ENCODE data around the gene TSPEAR.

The TSPEAR gene

DNA sequence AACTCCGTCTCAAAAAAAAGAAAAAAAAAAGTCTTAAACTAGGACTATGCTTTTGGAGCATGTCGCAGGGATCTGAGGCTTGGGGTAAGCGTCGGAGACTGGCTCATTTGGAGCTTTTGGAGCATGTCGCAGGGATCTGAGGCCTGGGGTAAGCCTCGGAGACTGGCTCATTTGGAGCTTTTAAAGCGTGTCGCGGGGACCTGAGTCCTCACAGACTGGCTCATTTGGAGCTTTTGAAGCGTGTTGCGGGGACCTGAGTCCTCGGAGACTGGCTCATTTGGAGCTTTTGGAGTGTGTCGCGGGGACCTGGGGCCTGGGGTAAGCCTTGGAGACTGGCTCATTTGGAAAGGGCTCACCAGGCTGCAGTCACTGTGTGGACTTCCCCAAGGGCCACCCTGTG, 13.6 kb upstream of the TSPEAR start:
- peaks cover 10% of the 10 kb centered on the region for H3K27me3 ChIP-seq (ENCODE audit: control insufficient read depth, low read length)
- H3K36me3 ChIP-seq (ENCODE audit: control insufficient read depth, low read length), result no peaks in the 10 kb centered on the region

DNA sequence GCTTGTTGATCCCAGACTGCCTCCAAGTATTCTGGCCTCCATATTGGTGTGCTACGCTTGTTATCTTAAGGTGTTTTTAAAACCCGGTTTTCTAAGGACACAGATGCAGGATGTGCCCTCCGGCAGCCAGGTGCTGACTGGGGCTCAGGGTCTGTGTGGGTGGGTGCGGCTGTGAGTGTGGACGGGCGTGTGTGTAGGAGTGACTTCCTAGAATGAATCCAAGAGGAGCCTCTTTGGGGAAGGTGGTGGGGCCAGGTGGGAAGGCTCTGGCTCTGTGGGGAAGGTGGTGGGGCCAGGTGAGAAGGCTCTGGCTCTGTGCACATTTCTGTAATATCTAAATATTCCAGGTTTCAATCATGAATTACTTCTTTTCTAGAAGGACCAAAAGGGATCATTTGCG, 12.8 kb upstream of the TSPEAR start:
- no peaks in the 10 kb centered on the region for H3K9me3 ChIP-seq (ENCODE audit: control insufficient read depth, insufficient read depth, low read length)
- no peak overlapping the region for H3K4me3 ChIP-seq (ENCODE audit: low read length)
- no peak overlapping the region for H3K27ac ChIP-seq (ENCODE audit: low read depth, low read length)
- H3K36me3 ChIP-seq (ENCODE audit: control insufficient read depth, low read length), result no peaks in the 10 kb centered on the region
- no peak for TF ChIP-seq EZH2phosphoT487 (IDR thresholded peaks at IDR 0.05; ENCODE audit: borderline replicate concordance, low read length)
- TF ChIP-seq, protein P1, sequence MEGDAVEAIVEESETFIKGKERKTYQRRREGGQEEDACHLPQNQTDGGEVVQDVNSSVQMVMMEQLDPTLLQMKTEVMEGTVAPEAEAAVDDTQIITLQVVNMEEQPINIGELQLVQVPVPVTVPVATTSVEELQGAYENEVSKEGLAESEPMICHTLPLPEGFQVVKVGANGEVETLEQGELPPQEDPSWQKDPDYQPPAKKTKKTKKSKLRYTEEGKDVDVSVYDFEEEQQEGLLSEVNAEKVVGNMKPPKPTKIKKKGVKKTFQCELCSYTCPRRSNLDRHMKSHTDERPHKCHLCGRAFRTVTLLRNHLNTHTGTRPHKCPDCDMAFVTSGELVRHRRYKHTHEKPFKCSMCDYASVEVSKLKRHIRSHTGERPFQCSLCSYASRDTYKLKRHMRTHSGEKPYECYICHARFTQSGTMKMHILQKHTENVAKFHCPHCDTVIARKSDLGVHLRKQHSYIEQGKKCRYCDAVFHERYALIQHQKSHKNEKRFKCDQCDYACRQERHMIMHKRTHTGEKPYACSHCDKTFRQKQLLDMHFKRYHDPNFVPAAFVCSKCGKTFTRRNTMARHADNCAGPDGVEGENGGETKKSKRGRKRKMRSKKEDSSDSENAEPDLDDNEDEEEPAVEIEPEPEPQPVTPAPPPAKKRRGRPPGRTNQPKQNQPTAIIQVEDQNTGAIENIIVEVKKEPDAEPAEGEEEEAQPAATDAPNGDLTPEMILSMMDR (IDR thresholded peaks at IDR 0.05; ENCODE audit: low read depth, low read length, poor library complexity, severe bottlenecking), result no peak
- no peaks in the 10 kb centered on the region for H3K79me2 ChIP-seq (ENCODE audit: control insufficient read depth, low read length)
- H3F3A ChIP-seq (ENCODE audit: control insufficient read depth, insufficient read depth), result no peaks in the 10 kb centered on the region
- H3K4me2 ChIP-seq (ENCODE audit: low read length), result no peak overlapping the region
- H3K4me1 ChIP-seq (ENCODE audit: control insufficient read depth, low read length), result no peaks in the 10 kb centered on the region
- H4K20me1 ChIP-seq (ENCODE audit: control insufficient read depth, insufficient read depth, low read depth, low read length), result no peaks in the 10 kb centered on the region
- peaks cover 10% of the 10 kb centered on the region for H3K27me3 ChIP-seq (ENCODE audit: control insufficient read depth, low read length)
- no peaks in the 10 kb centered on the region for H3K9me2 ChIP-seq (replicated peaks; ENCODE audit: control insufficient read depth, low read length)

More for the DNA sequence above, 13.6 kb upstream of the TSPEAR start:
- no peaks in the 10 kb centered on the region for H3K9me3 ChIP-seq (ENCODE audit: control insufficient read depth, insufficient read depth, low read length)
- TF ChIP-seq, protein P1 (IDR thresholded peaks at IDR 0.05; ENCODE audit: low read depth, low read length, poor library complexity, severe bottlenecking), result no peak
- no peak for TF ChIP-seq EZH2phosphoT487 (IDR thresholded peaks at IDR 0.05; ENCODE audit: borderline replicate concordance, low read length)
- no peaks in the 10 kb centered on the region for H4K20me1 ChIP-seq (ENCODE audit: control insufficient read depth, insufficient read depth, low read depth, low read length)
- no peak overlapping the region for H3K4me2 ChIP-seq (ENCODE audit: low read length)
- H3K27ac ChIP-seq (ENCODE audit: low read depth, low read length), result no peak overlapping the region
- H3K9me2 ChIP-seq (replicated peaks; ENCODE audit: control insufficient read depth, low read length), result no peaks in the 10 kb centered on the region
- H3K4me1 ChIP-seq (ENCODE audit: control insufficient read depth, low read length), result no peaks in the 10 kb centered on the region
- H3F3A ChIP-seq (ENCODE audit: control insufficient read depth, insufficient read depth), result no peaks in the 10 kb centered on the region
- no peak overlapping the region for H3K4me3 ChIP-seq (ENCODE audit: low read length)
- no peaks in the 10 kb centered on the region for H3K79me2 ChIP-seq (ENCODE audit: control insufficient read depth, low read length)

DNA sequence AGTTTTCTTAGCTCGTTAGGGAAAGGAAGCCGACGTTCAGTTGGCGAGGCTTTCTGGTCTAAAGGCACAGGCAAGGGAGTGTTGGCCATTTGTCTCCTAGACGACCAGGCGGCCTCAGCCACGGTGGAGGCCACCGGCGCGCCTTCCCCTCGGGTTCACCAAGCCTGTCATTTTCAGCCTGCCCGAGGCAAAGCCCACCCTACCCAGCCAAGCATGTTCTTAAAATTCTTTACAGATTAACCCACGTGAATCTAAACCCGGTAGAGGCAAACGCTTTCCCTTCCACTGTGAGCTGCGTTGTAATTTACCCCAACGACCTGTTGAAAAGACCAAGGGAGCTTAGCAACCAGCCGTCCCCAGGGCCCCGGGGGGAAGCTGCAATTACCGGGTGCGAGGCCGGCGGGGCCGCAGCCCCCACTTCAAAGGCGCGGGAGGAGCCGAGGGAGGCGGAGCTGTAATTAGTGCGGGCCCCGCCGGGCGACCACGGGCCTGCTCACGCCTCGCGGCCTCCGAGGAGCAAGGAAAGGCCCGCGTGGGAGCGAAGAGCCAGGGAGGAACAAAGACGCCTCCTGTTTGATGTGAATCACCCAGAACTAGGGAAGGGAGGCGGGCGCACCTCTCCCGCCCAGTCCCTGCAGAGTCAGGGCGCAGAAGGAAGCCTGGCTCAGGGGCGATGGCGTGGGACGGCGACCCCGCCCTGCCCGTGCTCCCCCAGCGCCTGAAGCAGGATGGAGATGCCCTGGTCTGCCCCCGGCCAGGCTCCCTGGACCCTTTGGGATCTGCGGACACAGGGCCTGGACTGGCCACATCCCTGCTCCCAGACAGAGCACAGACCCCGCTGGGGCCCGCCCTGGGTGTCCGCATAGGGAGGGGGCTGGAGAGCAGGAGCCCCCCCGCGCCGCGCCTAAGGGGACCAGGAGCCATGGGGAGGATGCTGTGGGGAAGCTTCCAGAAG, 12.1 kb upstream of the TSPEAR start:
- no peak overlapping the region for H3K4me3 ChIP-seq (ENCODE audit: low read length)
- H3K36me3 ChIP-seq (ENCODE audit: control insufficient read depth, low read length), result no peaks in the 10 kb centered on the region
- no peaks in the 10 kb centered on the region for H3K4me1 ChIP-seq (ENCODE audit: control insufficient read depth, low read length)
- no peaks in the 10 kb centered on the region for H4K20me1 ChIP-seq (ENCODE audit: control insufficient read depth, insufficient read depth, low read depth, low read length)
- peaks cover 17% of the 10 kb centered on the region for H3K27me3 ChIP-seq (ENCODE audit: control insufficient read depth, low read length)
- no peaks in the 10 kb centered on the region for H3K9me2 ChIP-seq (replicated peaks; ENCODE audit: control insufficient read depth, low read length)
- H3K79me2 ChIP-seq (ENCODE audit: control insufficient read depth, low read length), result no peaks in the 10 kb centered on the region
- H3F3A ChIP-seq (ENCODE audit: control insufficient read depth, insufficient read depth), result no peaks in the 10 kb centered on the region
- H3K4me2 ChIP-seq (ENCODE audit: low read length), result no peak overlapping the region
- H3K9me3 ChIP-seq (ENCODE audit: control insufficient read depth, insufficient read depth, low read length), result no peaks in the 10 kb centered on the region
- TF ChIP-seq, protein P1 (IDR thresholded peaks at IDR 0.05; ENCODE audit: low read depth, low read length, poor library complexity, severe bottlenecking), result no peak
- TF ChIP-seq EZH2phosphoT487 (IDR thresholded peaks at IDR 0.05; ENCODE audit: borderline replicate concordance, low read length), result no peak
- H3K27ac ChIP-seq (ENCODE audit: low read depth, low read length), result no peak overlapping the region

Measured in DOHH2 (cell line).